NCI-H1694 (cell line): ENCODE data around the gene ZZZ3.
"Not testable (repeated sequence)": the region's sequence is repeated elsewhere in the genome, so short reads cannot be mapped to it uniquely, and the experiment has no call there.

ENCODE experiments used
- DNase-seq: peaks from one replicate; lab custom pipeline; 2025; lab: John Stamatoyannopoulos, UW

ZZZ3 gene

GRCh38 chr1:77670330-77670729 lies 12.1 kb downstream of the ZZZ3 start:
- DNase-seq: no peak

GRCh38 chr1:77668924-77669449 lies 13.5 kb downstream of the ZZZ3 start:
- DNase-seq: no peak

- no peak for DNase-seq
Measured at GRCh38 chr1:77664939-77665516, 17.4 kb downstream of the ZZZ3 start.

GRCh38 chr1:77661696-77662095 lies 20.8 kb downstream of the ZZZ3 start:
- DNase-seq: no peak

- no peak for DNase-seq
Measured at GRCh38 chr1:77659879-77660593, 22.4 kb downstream of the ZZZ3 start.

- no peak for DNase-seq
Measured at GRCh38 chr1:77658271-77658670, 24.2 kb downstream of the ZZZ3 start.

GRCh38 chr1:77655431-77655974 lies 27.0 kb downstream of the ZZZ3 start:
- no peak for DNase-seq

- DNase-seq: no peak
Measured at GRCh38 chr1:77652970-77653516, 29.4 kb downstream of the ZZZ3 start.

GRCh38 chr1:77652268-77652667 lies 30.2 kb downstream of the ZZZ3 start:
- DNase-seq: no peak

GRCh38 chr1:77649127-77649526 lies 33.3 kb downstream of the ZZZ3 start:
- DNase-seq: no peak

- DNase-seq: not testable (repeated sequence)
Measured at GRCh38 chr1:77646224-77646623, 36.2 kb downstream of the ZZZ3 start.

- DNase-seq: no peak
Measured at GRCh38 chr1:77643456-77643855, 39.0 kb downstream of the ZZZ3 start.

- no peak for DNase-seq
Measured at GRCh38 chr1:77642941-77643340, 39.5 kb downstream of the ZZZ3 start.

- no peak for DNase-seq
Measured at GRCh38 chr1:77642196-77642595, 40.3 kb downstream of the ZZZ3 start.

- no peak for DNase-seq
Measured at GRCh38 chr1:77639557-77640069, 42.8 kb downstream of the ZZZ3 start.

- DNase-seq: no peak
Measured at GRCh38 chr1:77639056-77639455, 43.4 kb downstream of the ZZZ3 start.

- DNase-seq: no peak
Measured at GRCh38 chr1:77636864-77637263, 45.6 kb downstream of the ZZZ3 start.
